Ishikawa (cell line): ENCODE data around the gene CDKN2B-AS1.

Source experiments
- CEBPB ChIP-seq: IDR thresholded peaks from 2 replicates; pipeline ENCODE4 v1.6.1; 2012
- CREB1 ChIP-seq: IDR thresholded peaks from 2 replicates; pipeline ENCODE4 v1.6.1; 2012; ENCODE audit warnings: low read depth
- EGR1 ChIP-seq: IDR thresholded peaks from 2 replicates; pipeline ENCODE4 v1.6.1; 2012
- EP300 ChIP-seq: IDR thresholded peaks from 2 replicates; pipeline ENCODE4 v1.6.1; 2012; ENCODE audit warnings: borderline replicate concordance
- FOXM1 ChIP-seq: IDR thresholded peaks from 2 replicates; pipeline ENCODE4 v1.6.1; 2012; ENCODE audit warnings: low read depth, borderline replicate concordance
- NFIC ChIP-seq: IDR thresholded peaks from 2 replicates; pipeline ENCODE4 v1.6.1; 2012
- RAD21 ChIP-seq: IDR thresholded peaks from 2 replicates; pipeline ENCODE4 v1.6.1; 2012; ENCODE audit warnings: low read depth
- TAF1 ChIP-seq: IDR thresholded peaks from 2 replicates; pipeline ENCODE4 v1.6.1; 2012; ENCODE audit warnings: low read depth, mild to moderate bottlenecking
- TCF12 ChIP-seq: IDR thresholded peaks from 2 replicates; pipeline ENCODE4 v1.6.1; 2012; ENCODE audit warnings: low read depth
- TEAD4 ChIP-seq: IDR thresholded peaks from 2 replicates; pipeline ENCODE4 v1.6.1; 2012
- YY1 ChIP-seq: IDR thresholded peaks from 2 replicates; pipeline ENCODE4 v1.6.1; 2012; ENCODE audit warnings: low read depth
- ZBTB7A ChIP-seq: IDR thresholded peaks from 2 replicates; pipeline ENCODE4 v1.6.1; 2012; ENCODE audit warnings: low read depth
- TF ChIP-seq, protein P1 (sequence below): IDR thresholded peaks from 2 replicates; pipeline ENCODE4 v1.6.1; 2012; ENCODE audit warnings: low read depth, mild to moderate bottlenecking
- TF ChIP-seq, protein P2 (sequence below): IDR thresholded peaks from 2 replicates; pipeline ENCODE4 v1.6.1; 2012
- TF ChIP-seq, protein P3 (sequence below): IDR thresholded peaks from 2 replicates; pipeline ENCODE4 v1.6.1; 2012

Gene CDKN2B-AS1

DNA sequence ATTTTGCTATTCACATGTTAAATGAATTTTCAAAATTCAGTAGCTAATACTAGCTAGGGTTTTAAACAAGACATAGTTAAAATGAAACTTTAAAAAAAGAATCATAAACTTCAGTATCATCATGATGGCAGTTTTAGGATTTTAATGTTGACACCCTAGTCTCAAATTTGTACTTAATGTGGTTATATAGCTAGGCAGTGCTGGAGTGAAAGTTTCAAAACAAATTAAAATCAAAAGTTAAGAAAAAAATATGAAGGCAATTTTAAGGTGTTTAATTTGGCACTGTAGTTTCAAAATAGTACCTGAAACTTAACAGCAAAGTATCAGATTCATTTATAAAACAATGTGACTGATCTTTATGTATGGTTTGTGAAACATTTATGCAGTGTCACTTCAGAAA is 33.8 kb downstream of the CDKN2B-AS1 start:
- TF ChIP-seq, protein P1, sequence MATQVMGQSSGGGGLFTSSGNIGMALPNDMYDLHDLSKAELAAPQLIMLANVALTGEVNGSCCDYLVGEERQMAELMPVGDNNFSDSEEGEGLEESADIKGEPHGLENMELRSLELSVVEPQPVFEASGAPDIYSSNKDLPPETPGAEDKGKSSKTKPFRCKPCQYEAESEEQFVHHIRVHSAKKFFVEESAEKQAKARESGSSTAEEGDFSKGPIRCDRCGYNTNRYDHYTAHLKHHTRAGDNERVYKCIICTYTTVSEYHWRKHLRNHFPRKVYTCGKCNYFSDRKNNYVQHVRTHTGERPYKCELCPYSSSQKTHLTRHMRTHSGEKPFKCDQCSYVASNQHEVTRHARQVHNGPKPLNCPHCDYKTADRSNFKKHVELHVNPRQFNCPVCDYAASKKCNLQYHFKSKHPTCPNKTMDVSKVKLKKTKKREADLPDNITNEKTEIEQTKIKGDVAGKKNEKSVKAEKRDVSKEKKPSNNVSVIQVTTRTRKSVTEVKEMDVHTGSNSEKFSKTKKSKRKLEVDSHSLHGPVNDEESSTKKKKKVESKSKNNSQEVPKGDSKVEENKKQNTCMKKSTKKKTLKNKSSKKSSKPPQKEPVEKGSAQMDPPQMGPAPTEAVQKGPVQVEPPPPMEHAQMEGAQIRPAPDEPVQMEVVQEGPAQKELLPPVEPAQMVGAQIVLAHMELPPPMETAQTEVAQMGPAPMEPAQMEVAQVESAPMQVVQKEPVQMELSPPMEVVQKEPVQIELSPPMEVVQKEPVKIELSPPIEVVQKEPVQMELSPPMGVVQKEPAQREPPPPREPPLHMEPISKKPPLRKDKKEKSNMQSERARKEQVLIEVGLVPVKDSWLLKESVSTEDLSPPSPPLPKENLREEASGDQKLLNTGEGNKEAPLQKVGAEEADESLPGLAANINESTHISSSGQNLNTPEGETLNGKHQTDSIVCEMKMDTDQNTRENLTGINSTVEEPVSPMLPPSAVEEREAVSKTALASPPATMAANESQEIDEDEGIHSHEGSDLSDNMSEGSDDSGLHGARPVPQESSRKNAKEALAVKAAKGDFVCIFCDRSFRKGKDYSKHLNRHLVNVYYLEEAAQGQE, result no peak
- TF ChIP-seq CEBPB, result no peak
- TF ChIP-seq TAF1, result no peak
- TF ChIP-seq RAD21, result no peak
- TF ChIP-seq EGR1, result no peak
- TF ChIP-seq ZBTB7A, result no peak
- no peak for TF ChIP-seq FOXM1
- TF ChIP-seq TCF12, result no peak
- no peak for TF ChIP-seq YY1
- TF ChIP-seq, protein P2, sequence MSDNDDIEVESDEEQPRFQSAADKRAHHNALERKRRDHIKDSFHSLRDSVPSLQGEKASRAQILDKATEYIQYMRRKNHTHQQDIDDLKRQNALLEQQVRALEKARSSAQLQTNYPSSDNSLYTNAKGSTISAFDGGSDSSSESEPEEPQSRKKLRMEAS, result no peak
- TF ChIP-seq EP300, result no peak
- TF ChIP-seq TEAD4, result no peak
- TF ChIP-seq NFIC, result no peak
- TF ChIP-seq, protein P3, sequence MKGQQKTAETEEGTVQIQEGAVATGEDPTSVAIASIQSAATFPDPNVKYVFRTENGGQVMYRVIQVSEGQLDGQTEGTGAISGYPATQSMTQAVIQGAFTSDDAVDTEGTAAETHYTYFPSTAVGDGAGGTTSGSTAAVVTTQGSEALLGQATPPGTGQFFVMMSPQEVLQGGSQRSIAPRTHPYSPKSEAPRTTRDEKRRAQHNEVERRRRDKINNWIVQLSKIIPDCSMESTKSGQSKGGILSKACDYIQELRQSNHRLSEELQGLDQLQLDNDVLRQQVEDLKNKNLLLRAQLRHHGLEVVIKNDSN, result no peak
- no peak for TF ChIP-seq CREB1

DNA sequence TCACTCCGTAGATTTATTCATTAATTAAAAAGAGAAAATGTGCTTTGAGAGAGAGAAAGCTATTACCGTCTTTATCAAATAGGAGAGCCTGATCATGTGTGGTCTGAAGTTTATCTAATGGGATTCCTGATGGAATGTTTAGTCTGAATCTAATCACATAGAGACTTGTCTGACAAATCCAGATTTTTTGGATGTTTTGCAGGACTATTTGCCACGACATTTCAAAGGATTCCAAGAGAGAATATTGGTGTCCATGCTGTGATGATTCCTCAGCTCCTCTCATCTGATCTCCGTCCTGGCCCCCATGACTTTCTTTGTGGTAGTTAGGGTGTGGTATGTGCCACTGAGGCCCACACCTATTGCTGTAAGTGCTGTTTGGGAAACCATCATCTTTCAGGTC is 34.6 kb downstream of the CDKN2B-AS1 start:
- TF ChIP-seq RAD21, result no peak
- TF ChIP-seq TAF1, result no peak
- TF ChIP-seq TEAD4, result no peak
- TF ChIP-seq, protein P3, result no peak
- TF ChIP-seq, protein P2, result no peak

DNA sequence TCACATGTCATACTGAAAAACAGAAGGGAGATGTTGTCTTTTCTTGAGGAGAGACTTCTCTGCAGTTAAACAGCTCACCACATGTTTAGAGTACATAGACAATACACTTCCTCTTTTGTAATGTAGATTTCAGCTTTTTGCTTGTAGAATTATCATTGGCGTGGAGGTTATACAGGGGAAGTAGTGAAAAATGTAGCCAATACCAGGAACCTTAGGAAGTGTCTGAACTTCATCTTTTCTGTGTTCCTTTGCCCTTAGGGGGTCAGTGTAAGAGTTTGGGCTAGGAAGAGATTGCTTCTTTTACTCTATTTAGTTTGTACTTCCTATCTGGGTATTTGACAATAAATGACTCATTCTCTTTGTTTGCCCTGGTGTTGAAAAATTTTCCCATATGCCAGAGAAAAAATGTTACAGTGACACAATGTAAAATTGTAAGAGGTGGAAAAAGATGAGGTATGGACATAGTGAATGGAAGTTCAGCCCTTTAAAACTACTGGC is 35.6 kb downstream of the CDKN2B-AS1 start:
- TF ChIP-seq CREB1 (no peak), EP300 (no peak), CEBPB (peak; percentile 55; the same call in 1 of the 2 replicates), TCF12 (no peak)

DNA sequence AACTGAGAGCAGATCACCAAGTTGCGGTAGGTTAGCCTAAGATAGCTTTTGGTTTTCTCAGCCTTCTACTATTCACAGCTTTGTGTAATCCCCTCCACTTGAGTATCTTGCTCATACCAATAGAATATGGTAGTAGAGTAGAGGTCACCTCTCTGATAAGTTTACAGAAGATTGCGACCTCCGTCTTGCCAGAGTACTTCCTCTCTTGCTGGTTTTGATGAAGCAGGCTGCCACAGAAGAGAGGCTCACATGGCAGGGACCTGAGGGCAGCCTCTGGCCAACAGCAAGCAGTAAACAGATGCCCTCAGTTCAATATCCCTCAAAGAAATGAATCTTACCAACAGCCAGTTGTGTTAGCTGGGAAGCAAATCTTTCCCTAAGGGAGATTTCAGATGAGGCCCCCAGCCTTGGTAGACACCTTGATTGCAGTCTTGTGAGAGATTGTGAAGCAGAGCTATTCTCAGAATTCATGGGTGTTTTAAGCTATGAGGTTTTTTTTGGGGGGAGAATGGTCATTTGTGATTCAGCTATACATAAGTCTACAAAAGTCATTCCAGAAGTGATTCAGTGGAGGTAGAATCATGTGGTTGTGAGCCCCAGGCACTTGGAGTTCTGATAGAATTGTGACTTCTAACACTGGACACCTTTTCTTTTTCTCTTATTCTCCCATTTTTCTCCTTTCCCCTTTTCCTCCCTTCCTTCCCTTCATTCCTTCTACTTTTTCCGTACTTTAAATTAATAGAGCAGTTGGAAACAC is 37.2 kb downstream of the CDKN2B-AS1 start:
- TF ChIP-seq, protein P3, result no peak
- no peak for TF ChIP-seq NFIC
- no peak for TF ChIP-seq CEBPB
- no peak for TF ChIP-seq ZBTB7A
- TF ChIP-seq, protein P2, result no peak
- no peak for TF ChIP-seq EP300
- TF ChIP-seq TAF1, result no peak
- no peak for TF ChIP-seq YY1
- no peak for TF ChIP-seq TCF12
- no peak for TF ChIP-seq EGR1
- TF ChIP-seq, protein P1, result no peak
- no peak for TF ChIP-seq FOXM1
- no peak for TF ChIP-seq CREB1
- no peak for TF ChIP-seq RAD21
- no peak for TF ChIP-seq TEAD4

DNA sequence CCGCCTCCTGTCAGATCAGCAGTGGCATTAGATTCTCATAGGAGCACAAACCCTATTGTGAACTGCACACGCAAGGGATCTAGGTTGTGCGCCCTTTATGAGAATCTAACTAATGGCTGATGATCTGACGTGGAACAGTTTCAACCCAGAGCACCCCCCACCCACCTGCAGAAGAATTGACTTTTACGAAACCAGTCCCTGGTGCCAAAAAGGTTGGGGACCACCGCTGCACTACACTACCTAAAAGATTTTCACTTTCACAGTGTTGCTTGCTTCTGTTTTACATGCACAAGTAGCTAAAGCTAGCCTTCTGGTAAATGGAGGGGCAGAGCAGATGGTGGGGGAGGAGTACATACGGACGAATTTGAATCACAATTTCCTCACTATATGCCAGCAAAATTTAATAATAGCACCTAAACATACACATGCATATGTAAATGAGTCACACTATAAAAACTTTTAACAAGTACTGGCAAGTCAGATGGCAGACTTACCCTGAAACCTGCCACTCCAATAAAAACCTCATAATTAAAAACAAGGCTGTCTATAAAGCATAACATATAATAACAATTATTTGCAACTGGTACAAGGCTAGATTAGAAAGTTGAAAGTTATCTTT is 38.5 kb downstream of the CDKN2B-AS1 start:
- TF ChIP-seq RAD21 (no peak), ZBTB7A (no peak), EP300 (no peak), YY1 (no peak), TEAD4 (no peak), CEBPB (no peak), FOXM1 (no peak), TAF1 (no peak), CREB1 (no peak), NFIC (no peak)
- TF ChIP-seq, protein P1, result no peak
- TF ChIP-seq, protein P2, result no peak
- TF ChIP-seq, protein P3, result no peak
